Ovary (tissue), 9 donors: Measurements from ENCODE around the gene CYCS. TPM values are rescaled to one million over a fixed set of nuclear protein-coding genes. Genes with fewer than 3 reads are reported as not detected.
"Not testable (repeated sequence)": the region's sequence is repeated elsewhere in the genome, so short reads cannot be mapped to it uniquely, and the experiment has no call there.

Experiments used
- DNase-seq, 5 donors: peaks; one replicate each; pipeline ENCODE4 v3.0.0-alpha.2; 2019 to 2020
- H3K27ac ChIP-seq, 2 donors: fragments of 200-600 bp; one replicate each; pipeline versions ENCODE4 v1.5.1 to v1.8.0; 2019 to 2022
- H3K27me3 ChIP-seq: fragments of 200-600 bp; one replicate; pipeline ENCODE4 v1.8.0; 2022
- H3K36me3 ChIP-seq: fragments of 200-600 bp; sonication (generic); one replicate; pipeline ENCODE4 v1.5.1; 2019
- H3K4me1 ChIP-seq: one replicate; pipeline ENCODE4 v1.8.1; 2013; ENCODE audit warnings: mild to moderate bottlenecking, moderate library complexity; ENCODE audit not compliant: insufficient read depth
- H3K4me3 ChIP-seq: fragments of 200-600 bp; sonication (generic); one replicate; pipeline ENCODE4 v1.5.1; 2017
- H3K9me3 ChIP-seq, 2 donors: fragments of 200-600 bp in 1 of 2; sonication (generic) in 1 of 2; one replicate each; pipeline versions ENCODE4 v1.5.1 to v1.8.1; 2013 to 2019; ENCODE audit warnings: mild to moderate bottlenecking in 1 of 2, moderate library complexity in 1 of 2
- EP300 ChIP-seq: sonication (generic); formaldehyde crosslinking; IDR thresholded peaks from one replicate; pipeline ENCODE4 v1.6.1; 2017; ENCODE audit warnings: antibody characterized with exemption
- POLR2A ChIP-seq: fragments of 450-650 bp; IDR thresholded peaks from one replicate; pipeline ENCODE4 v1.6.1; 2017; ENCODE audit warnings: antibody characterized with exemption, mild to moderate bottlenecking, moderate library complexity
- WGBS, 3 donors: extraction: QIAGEN DNeasy Blood & Tissue Kit in 1 of 3; methylation state at CpG; one replicate each; pipeline versions ENCODE4 v1.1.5 to v1.1.7; 2013 to 2017; 5-methylcytosine and 5-hydroxymethylcytosine counted together
- intact Hi-C, 4 donors: fragments of 100-400 bp; cut with DNase I; formaldehyde crosslinking; loops; one replicate each; pipeline versions ENCODE4 v1.11.0 to v1.15.1; 2022 to 2023
- polyA plus RNA-seq, 2 donors: library from polyadenylated mRNA; stranded (reverse); fragments of 200-250 nt in 1 of 2; fragments of 350-450 nt in 1 of 2; fragmentation: Illumina TruSeq in 1 of 2; extraction: RNeasy Lipid Tissue Mini Kit (QIAGEN cat#74804) in 1 of 2; gene quantifications; one replicate each; pipeline ENCODE4 v1.2.3, GENCODE V29; 2013 to 2014
- total RNA-seq, 7 donors: library from RNA; depleted of rRNA in 2 of 7; stranded (reverse); fragments of >200 nt in 2 of 7; fragmentation: NEBNext Ultra II Directional in 3 of 7; extraction: Animal tissue kit (Norgen Biotek cat#: 25700) in 3 of 7; gene quantifications; one replicate each; pipeline versions ENCODE4 v1.1.0 to v1.2.4, GENCODE V29; 2016 to 2023
- TF ChIP-seq, protein P1 (sequence below), 3 donors: fragments of 450-650 bp in 2 of 3; fragments of 200-600 bp in 1 of 3; IDR thresholded peaks; one replicate each; pipeline versions ENCODE4 v1.5.1 to v1.8.0; 2016 to 2022; ENCODE audit warnings: antibody characterized with exemption in 3 of 3, mild to moderate bottlenecking in 1 of 3
- donor health status: DM: no; HTN: no; CAD: no; lungs with moderate emphysema.
- donor health status: DM: no; HTN: no; CAD: no.
- donor health status: Bipolar disorder and iron deficiency.
- donor health status: DM: yes; HTN: yes; CAD: no.
- donor health status: DM: no; HTN: no; CAD: no.
- donor health status: DM: yes; HTN: yes; CAD: no.

CYCS gene
- total and polyA plus RNA-seq, 9 donors, result 21.7 to 88.1 (median 46.4) TPM

DNA sequence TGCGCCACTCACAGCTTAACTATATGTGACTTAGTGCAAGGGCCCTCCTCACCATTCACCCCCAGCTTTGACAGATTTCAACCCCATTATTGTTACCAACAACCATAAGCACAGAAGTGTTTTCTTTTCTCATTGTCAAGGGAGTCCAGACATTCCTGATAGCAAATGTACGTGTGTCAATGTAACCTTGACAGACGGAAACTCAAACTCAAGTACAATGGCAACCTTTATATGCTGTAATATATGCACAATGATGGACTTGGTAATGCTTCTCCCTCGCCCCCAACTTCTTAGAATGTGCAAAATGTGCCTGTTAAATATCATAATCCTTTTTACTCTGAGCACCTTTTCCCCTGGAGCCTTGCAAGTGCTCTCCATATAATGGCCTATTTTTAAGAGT is 34.7 kb downstream of the CYCS start:
- Histone ChIP-seq H3K9me3 (no peaks in the 10 kb centered on the region), H3K4me1 (no peaks in the 10 kb centered on the region), H3K4me3 (no peak overlapping the region), H3K27ac (no peak overlapping the region), H3K27me3 (no peaks in the 10 kb centered on the region), H3K36me3 (no peaks in the 10 kb centered on the region)
- TF ChIP-seq EP300 (no peak), POLR2A (no peak)
- TF ChIP-seq, protein P1, sequence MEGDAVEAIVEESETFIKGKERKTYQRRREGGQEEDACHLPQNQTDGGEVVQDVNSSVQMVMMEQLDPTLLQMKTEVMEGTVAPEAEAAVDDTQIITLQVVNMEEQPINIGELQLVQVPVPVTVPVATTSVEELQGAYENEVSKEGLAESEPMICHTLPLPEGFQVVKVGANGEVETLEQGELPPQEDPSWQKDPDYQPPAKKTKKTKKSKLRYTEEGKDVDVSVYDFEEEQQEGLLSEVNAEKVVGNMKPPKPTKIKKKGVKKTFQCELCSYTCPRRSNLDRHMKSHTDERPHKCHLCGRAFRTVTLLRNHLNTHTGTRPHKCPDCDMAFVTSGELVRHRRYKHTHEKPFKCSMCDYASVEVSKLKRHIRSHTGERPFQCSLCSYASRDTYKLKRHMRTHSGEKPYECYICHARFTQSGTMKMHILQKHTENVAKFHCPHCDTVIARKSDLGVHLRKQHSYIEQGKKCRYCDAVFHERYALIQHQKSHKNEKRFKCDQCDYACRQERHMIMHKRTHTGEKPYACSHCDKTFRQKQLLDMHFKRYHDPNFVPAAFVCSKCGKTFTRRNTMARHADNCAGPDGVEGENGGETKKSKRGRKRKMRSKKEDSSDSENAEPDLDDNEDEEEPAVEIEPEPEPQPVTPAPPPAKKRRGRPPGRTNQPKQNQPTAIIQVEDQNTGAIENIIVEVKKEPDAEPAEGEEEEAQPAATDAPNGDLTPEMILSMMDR (IDR thresholded peaks at IDR 0.05), result no peak
- WGBS, 3 donors, result 89 to 94% (median 90%) methylated on average over 4 of the region's 4 CpGs
- intact Hi-C loops, result no loop called here
- no peak for DNase-seq

DNA sequence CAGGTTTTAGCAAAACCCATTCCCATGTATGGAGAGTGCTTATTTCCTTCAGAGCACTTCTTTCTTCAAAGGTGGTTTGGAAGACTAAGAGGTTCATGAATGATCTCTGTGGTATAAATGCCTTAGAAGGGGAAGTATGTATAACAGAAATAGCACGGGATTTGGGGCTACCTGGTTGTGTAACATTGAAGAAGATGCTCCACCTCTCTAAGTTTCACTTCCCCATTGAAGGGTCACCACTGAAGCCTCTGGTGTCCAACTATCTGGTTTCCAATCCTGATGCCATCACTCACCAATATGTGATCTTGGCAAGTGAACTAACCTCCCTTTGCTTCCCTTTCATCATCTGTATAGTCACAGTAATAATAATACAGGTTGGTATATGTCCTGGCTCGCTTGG is 37.2 kb downstream of the CYCS start:
- intact Hi-C loops, result loop anchor here in 1 of 4 donors (5.0 kb wide), 1 partner anchor 271 kb away; no protein-coding TSS in a partner anchor
- no peak for DNase-seq
- no peaks in the 10 kb centered on the region for H3K27me3 ChIP-seq
- 83 to 92% (median 90%) methylated on average over 2 of the region's 2 CpGs for WGBS, 3 donors
- H3K4me3 ChIP-seq, result no peak overlapping the region
- H3K9me3 ChIP-seq, result no peaks in the 10 kb centered on the region
- no peaks in the 10 kb centered on the region for H3K4me1 ChIP-seq
- H3K27ac ChIP-seq, result no peak overlapping the region
- H3K36me3 ChIP-seq, result no peaks in the 10 kb centered on the region
- TF ChIP-seq POLR2A (no peak), EP300 (no peak)
- TF ChIP-seq, protein P1 (IDR thresholded peaks at IDR 0.05), result no peak

DNA sequence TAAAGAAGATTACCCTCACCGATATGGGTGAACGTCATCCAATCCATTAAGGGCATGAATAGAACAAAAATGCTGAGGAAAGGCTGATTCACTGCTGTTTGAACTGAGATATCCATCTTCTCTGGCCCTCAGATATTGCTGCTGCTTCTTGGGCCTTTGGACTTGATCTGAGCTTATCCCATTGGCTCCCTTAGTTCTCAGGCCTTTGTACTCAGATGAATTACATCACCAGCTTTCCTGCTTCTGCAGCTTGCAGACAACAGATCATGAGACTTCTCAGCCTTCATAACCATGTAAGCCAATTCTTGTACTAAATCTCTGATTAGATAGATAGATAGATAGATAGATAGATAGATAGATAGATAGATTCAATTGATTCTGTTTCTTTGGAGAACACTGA is 40.2 kb downstream of the CYCS start:
- H3K36me3 ChIP-seq, result no peaks in the 10 kb centered on the region
- TF ChIP-seq EP300 (no peak), POLR2A (no peak)
- TF ChIP-seq, protein P1 (IDR thresholded peaks at IDR 0.05), result no peak
- no peaks in the 10 kb centered on the region for H3K4me1 ChIP-seq
- DNase-seq, result no peak
- H3K27me3 ChIP-seq, result no peaks in the 10 kb centered on the region
- H3K9me3 ChIP-seq, result no peaks in the 10 kb centered on the region
- 95 to 99% (median 96%) methylated on average over 2 of the region's 2 CpGs for WGBS, 3 donors
- H3K27ac ChIP-seq, result no peak overlapping the region
- H3K4me3 ChIP-seq, result no peak overlapping the region
- intact Hi-C loops, result loop anchor here in 1 of 4 donors (5.0 kb wide), 1 partner anchor 268 kb away; no protein-coding TSS in a partner anchor

DNA sequence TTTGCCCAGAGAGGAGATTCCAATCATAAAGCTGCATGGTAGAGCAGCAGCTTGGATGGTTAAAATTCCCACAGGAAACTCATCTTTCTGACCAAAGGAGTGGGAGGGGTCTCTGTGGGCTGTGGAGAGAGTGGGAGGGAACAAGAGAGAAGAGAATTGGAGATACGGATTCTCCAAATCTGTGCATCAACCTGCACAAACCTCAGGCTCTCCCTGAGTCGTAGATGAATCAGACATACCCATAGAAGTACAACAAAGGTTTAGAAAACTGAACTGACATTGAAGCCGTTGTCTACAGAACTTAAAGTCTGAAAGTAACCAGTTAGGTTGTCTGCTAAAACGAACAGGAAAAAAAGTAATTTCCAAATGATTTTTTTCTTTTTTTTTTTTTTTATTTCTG is 41.9 kb downstream of the CYCS start:
- Histone ChIP-seq H3K27ac (no peak overlapping the region), H3K36me3 (no peaks in the 10 kb centered on the region), H3K9me3 (no peaks in the 10 kb centered on the region), H3K4me3 (no peak overlapping the region), H3K27me3 (no peaks in the 10 kb centered on the region), H3K4me1 (peaks cover 3% of the 10 kb centered on the region)
- intact Hi-C loops, result no loop called here
- TF ChIP-seq, protein P1 (IDR thresholded peaks at IDR 0.05), result no peak
- TF ChIP-seq EP300 (no peak), POLR2A (no peak)
- WGBS, 3 donors, result 67 to 71% (median 68%) methylated on average over 4 of the region's 4 CpGs
- no peak for DNase-seq

DNA sequence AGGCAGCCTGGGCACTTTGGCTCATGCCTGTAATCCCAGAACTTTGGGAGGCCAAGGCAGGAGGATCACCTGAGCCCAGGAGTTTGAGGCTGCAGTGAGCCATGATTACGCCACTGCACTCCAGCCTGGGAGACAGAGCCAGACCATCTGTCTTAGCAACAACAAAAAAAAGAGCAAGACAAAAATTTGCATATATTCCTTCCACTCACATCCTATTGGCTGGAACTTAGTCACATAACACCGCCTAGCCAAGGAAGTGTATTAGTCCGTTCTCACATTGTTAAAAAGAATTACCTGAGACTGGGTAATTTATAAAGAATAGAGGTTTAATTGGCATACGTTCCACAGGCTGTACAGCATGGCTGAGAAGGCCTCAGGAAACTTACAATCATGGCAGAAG is 43.0 kb downstream of the CYCS start:
- intact Hi-C loops, H3K27ac ChIP-seq, H3K27me3 ChIP-seq, DNase-seq, H3K9me3 ChIP-seq, H3K4me1 ChIP-seq, H3K4me3 ChIP-seq, H3K36me3 ChIP-seq: not testable (repeated sequence)
- 78 to 85% (median 80%) methylated on average over 4 of the region's 4 CpGs for WGBS, 3 donors
